Measurements from ENCODE around the gene CACNA1B.
"Not testable (repeated sequence)": the region's sequence is repeated elsewhere in the genome, so short reads cannot be mapped to it uniquely, and the experiment has no call there.

Gene CACNA1B

GRCh38 chr9:138073408-138073807 is 195.8 kb downstream of the CACNA1B start:
- no peak for DNase-seq (ENCODE audit: low spot score)

DNA sequence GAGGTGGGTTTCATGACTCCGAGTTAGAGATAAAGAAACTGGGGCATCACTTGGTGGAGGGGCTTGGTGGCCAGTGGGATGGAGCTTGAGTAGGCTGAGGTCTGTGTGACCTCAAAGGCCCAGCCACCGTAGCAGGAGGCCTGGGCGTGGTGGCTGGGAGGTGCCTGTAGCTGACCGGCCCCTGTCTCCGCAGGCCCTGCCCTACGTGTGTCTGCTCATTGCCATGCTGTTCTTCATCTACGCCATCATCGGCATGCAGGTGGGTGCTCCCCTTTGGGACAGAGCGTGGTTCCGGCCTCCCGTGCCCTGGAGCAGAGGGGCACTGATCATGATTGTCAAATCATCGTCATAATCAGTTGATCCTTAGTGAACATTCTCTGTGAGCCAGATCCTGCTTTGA is 196.2 kb downstream of the CACNA1B start:
- DNase-seq (ENCODE audit: low spot score) = no peak

DNA sequence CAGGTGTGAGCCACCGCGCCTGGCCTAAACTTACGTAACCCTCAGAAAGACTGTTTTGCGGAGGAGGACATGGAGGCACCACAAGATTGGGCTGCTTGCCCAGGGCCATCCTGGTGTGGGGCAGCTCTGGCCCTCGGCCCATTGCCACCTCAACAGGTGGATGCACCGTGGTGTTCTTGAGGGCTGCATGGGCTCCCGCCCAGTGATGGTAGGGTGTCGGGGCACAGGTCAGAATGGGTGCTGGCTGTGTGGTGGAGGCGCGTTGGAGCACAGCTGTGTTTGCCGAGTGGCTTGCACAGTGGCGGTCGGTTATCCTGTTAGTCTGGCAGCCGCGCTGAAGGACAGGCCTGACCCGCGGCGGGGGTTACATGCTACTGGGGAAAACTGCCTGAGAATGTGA is 196.9 kb downstream of the CACNA1B start:
- DNase-seq (ENCODE audit: low spot score) = no peak

- no peak for DNase-seq (ENCODE audit: low spot score)
These were observed 197.9 kb downstream of the CACNA1B start for GRCh38 chr9:138075496-138075895.

DNA sequence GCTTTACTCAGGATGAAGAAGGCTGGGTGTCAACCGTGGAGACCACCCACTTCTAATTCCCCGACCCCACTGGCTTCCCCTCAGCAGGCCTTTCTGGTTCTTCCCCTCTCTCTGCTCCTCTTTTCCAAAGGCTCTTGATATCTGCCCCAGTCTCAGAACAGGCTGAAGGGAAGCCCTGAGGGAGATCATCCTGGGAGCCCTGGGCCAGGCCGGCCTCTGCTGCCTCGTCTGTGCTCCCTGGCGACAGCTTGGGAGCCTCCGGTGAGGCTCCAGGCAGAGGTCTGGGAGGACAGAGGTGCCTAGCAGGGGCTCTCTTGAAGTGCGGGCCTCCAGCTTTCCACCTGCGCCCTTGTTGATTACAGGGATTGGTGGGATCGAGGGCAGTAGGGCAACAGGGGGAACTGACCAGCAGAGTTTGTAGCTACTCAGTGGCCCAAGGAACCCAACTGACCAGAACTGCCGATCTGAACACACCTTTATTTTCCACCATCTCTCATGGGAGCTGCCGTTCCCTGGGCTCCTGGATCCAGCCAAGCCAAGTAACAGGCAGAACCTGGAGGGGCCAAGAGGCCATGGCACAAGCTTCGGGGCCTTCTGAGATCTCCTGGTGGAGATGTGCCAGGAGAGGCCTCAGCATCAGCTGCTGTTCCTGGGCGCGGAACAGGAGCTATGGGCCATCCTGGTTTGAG is 198.5 kb downstream of the CACNA1B start:
- DNase-seq (ENCODE audit: low spot score) = no peak

DNA sequence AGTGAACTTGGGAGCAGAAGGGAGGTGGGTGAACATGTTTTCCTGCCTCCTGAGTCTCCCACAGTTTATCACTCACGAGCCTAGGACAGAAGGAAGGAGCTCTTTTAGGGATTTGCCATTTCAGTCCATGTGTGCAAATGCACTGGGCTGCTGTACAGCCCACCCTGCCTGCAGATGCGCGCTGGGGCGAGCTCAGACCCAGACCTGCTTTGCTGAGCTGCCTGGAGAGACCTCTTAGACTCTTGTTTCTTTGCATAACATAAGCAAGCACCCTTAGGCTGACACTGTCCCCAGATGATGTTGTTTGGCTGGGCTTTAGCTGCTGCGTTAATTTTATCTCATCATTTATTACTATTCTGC is 199.0 kb downstream of the CACNA1B start:
- DNase-seq (ENCODE audit: low spot score) = no peak

- DNase-seq (ENCODE audit: low spot score) = no peak
These were observed 199.5 kb downstream of the CACNA1B start for GRCh38 chr9:138077126-138077525.

DNA sequence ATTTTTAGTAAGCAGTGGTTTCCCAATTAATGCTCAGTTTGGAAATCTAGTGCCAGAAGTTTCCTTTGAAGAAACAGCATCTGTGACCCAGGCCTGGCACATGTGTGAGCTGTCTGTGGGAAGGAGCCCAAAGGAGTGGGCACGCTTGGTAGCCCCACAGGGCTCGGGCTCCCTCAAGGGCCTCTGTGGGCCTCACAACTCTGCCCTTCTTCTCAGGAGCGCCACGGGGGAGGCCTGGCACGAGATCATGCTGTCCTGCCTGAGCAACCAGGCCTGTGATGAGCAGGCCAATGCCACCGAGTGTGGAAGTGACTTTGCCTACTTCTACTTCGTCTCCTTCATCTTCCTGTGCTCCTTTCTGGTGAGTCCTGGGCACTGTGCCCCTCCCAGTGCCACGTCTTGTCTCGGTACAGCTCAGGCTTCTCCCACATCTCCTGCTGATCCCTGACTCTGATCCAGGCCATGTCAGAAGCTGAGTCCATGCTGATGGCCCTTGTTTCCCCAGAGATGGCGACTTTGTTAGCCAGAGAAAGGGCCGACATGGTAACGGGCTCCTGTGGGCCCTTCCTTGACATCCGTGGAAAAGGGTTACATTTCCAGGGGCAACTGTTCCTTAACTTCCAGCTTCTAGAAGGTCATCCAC is 200.4 kb downstream of the CACNA1B start:
- no peak for DNase-seq (ENCODE audit: low spot score)

GRCh38 chr9:138078846-138079245 is 201.3 kb downstream of the CACNA1B start:
- no peak for DNase-seq (ENCODE audit: low spot score)

DNA sequence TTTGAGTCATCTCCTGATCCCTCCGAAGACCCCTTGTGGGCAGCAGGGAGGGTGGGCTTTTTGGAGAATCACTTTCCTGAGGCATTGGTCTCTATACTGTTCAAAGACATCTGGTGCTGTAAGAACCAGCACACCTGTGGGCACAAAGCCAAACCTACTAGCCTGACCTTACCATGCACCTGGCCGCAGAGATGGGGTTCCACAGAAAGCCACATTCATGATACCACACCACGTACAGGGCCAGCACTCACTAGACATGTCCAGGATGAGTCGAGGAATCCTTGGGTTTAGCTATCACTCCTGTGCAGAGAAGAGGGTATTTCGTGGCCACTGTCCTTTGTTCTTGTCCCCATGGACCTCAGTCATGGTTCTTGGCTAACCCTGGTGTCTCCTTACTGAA is 203.4 kb downstream of the CACNA1B start:
- no peak for DNase-seq (ENCODE audit: low spot score)

- DNase-seq (ENCODE audit: low spot score) = no peak
These were observed 205.5 kb downstream of the CACNA1B start for GRCh38 chr9:138082918-138083636.

- DNase-seq (ENCODE audit: low spot score) = no peak
These were observed 206.3 kb downstream of the CACNA1B start for GRCh38 chr9:138083873-138084272.

- DNase-seq (ENCODE audit: low spot score) = no peak
These were observed 208.0 kb downstream of the CACNA1B start for GRCh38 chr9:138085568-138085967.

DNA sequence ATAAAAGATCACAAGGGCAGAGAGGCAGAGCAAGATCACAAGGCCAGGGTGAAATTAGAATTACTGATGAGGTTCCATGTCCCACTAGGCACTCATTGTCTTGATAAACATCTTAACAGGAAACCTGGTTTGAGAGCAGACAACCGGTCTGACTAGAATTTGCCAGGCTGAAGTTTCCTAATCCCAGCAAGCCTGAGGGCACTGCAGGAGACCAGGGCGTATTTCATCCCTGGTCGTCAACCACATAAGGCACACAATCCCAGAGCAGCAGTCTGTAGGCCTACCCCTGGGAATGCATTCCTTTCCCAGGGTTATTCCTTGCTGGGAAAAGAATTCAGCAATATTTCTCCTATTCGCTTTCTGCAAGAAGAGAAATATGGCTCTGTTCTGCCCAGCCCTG is 214.5 kb downstream of the CACNA1B start:
- DNase-seq (ENCODE audit: low spot score) = not testable (repeated sequence)

GRCh38 chr9:138094028-138094427 is 216.4 kb downstream of the CACNA1B start:
- DNase-seq (ENCODE audit: low spot score) = no peak

- no peak for DNase-seq (ENCODE audit: low spot score)
These were observed 218.4 kb downstream of the CACNA1B start for GRCh38 chr9:138095813-138096518.

- no peak for DNase-seq (ENCODE audit: low spot score)
These were observed 218.9 kb downstream of the CACNA1B start for GRCh38 chr9:138096519-138096845.

GRCh38 chr9:138097501-138097991 is 220.0 kb downstream of the CACNA1B start:
- DNase-seq (ENCODE audit: low spot score) = no peak

DNA sequence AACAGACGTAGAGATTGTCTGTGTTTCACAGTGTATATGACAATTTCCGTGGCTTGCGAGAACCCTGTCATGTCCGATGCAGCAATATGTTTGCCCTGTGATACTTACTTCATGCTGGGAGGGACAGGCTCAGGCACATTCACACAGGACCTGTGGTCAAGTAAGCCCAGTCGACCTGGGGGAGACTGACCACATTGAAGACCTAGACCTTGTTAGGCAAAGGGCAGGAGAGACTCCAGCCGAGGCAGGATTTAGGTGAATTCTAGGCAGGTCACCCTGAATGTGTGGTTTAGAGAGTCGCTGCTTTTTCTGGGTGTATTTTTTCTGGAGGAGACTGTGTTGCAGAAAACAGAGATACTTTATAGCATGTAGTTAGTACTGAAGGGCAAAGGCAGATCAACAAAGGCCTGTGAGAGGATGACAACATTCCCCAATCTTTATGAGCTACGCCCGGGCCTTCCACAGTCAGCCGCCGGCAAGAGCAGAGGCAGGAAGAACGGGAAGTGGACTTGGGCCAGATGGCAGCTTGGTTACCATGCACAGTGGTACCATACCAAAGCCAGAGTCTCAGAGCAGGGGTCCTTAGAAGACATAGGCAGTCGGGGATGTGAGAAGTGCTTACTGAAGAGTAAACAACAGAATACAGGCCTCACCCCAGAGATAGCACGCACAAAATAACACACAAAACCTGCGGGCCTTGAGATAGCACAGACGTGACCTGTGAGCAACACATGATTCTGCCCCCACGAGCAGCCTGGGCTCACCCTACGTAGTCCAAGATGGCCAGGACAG is 220.7 kb downstream of the CACNA1B start:
- DNase-seq (ENCODE audit: low spot score) = no peak

DNA sequence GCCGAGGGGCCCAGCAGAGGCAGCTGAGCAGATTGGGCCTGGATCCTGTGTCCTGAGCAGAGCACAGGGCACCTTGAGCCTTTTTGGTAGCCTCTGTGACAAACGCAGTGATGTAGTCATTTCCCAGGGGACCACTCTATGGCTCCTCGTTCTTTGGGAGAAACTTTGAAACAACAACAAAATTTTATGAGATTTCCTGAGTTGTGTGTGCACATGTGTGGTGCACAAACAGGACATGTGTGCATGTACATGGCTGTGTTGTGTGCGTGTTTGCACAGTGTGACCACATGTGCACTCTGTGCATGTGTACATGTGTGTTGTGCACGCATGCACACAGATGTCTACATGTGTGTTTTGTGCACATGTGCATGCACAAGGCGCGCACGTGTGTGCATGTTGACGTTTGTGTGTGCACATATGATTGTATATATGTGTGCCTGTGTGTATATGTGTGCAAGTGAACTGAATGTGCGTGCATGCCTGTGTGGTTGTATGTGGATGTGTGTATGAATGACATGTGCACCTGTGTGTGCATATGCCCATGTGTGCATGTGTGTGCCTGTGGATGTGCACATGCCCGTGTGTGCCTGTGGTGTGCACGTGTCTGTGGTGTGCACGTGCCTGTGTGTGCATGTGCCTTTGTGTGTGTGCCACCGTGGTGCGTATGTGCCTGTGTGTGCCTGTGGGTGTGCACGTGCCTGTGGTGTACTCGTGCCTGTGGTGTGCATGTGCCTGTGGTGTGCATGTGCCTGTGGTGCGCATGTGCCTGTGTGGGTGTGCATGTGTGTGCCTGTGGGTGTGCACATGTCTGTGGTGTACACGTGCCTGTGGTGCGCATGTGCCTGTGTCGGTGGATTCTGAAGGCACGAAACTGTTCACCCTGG is 221.6 kb downstream of the CACNA1B start:
- no peak for DNase-seq (ENCODE audit: low spot score)

All from RKO (cell line).